ENCODE measurements around the gene WDR48. TPM values are rescaled to one million over a fixed set of nuclear protein-coding genes. Genes with fewer than 3 reads are reported as not detected.

WDR48 gene
- total RNA-seq (2011; cell fraction: chromatin; rRNA removed; ENCODE audit: low replicate concordance) = 31.6 and 76.0 TPM in 2 replicates
- 13.0 and 16.8 TPM in 2 replicates for total RNA-seq (2011; cell fraction: nucleolus; rRNA removed)
- total RNA-seq (2011; cell fraction: nucleoplasm; rRNA removed) = 28.7 and 37.4 TPM in 2 replicates
- total RNA-seq (2014; rRNA removed) (22.1 and 26.6 TPM in 2 replicates), total RNA-seq (2014; rRNA removed; fragmentation: Illumina TruSeq; extraction: Trizol) (48.0 and 58.8 TPM in 2 replicates), total RNA-seq (2015; rRNA removed; fragmentation: Illumina TruSeq; extraction: Trizol) (34.4 and 38.1 TPM in 2 replicates), total RNA-seq (2021) (45.7 and 48.5 TPM in 2 replicates), polyA plus RNA-seq (2011; rRNA removed) (51.8 and 70.6 TPM in 2 replicates), polyA plus RNA-seq (2014; fragmentation: Illumina TruSeq; extraction: Trizol) (44.1 and 49.9 TPM in 2 replicates), polyA plus RNA-seq (2014; fragmentation: Nextera tagmentation; extraction: Ambion mirVana) (10 to 100 TPM; 27.0 to 49.2 TPM), polyA plus RNA-seq (2014; rRNA removed) (31.1 and 31.2 TPM in 2 replicates), polyA minus RNA-seq (2011; rRNA and poly(A)+ RNA removed) (113 and 118 TPM in 2 replicates), Bru-seq, nascent RNA (percentile 81 among the genes with signal in this experiment), BruChase-seq, experiment 1, labeled RNA remaining after a 2-hour chase (percentile 88 among the genes with signal in this experiment), BruChase-seq, experiment 2, labeled RNA remaining after a 6-hour chase (percentile 89 among the genes with signal in this experiment)
- polyA plus RNA-seq (2011; cell fraction: cytosol; rRNA removed) = 14.0 and 23.7 TPM in 2 replicates
- polyA plus RNA-seq (2011; cell fraction: nucleus; rRNA removed) = 35.7 and 44.4 TPM in 2 replicates
- 34.3 and 41.0 TPM in 2 replicates for polyA plus RNA-seq (2012)
- polyA minus RNA-seq (2011; cell fraction: cytosol; rRNA and poly(A)+ RNA removed) = 20.6 and 39.8 TPM in 2 replicates
- 30.3 and 38.9 TPM in 2 replicates for polyA minus RNA-seq (2011; cell fraction: nucleus; rRNA and poly(A)+ RNA removed)
- long read RNA-seq, experiment 1, transcript WDR48-201 (19 exons, 3,707 nt) = major isoform, 62 of 97 reads
- long read RNA-seq, experiment 1, partial matches to known transcripts = 9 of 97 reads
- long read RNA-seq, experiment 1, other reads (novel, unspliced or antisense) = 25 of 97 reads
- long read RNA-seq, experiment 2, transcript WDR48-201 (19 exons, 3,707 nt) = major isoform, 8 of 33 reads
- long read RNA-seq, experiment 2, partial matches to known transcripts = 6 of 33 reads
- long read RNA-seq, experiment 2, other reads (novel, unspliced or antisense) = 19 of 33 reads
- long read RNA-seq, experiment 3, transcript WDR48-201 (19 exons, 3,707 nt) = major isoform, 10 of 25 reads
- long read RNA-seq, experiment 3, partial matches to known transcripts = 12 of 25 reads
- long read RNA-seq, experiment 3, other reads (novel, unspliced or antisense) = 3 of 25 reads

DNA sequence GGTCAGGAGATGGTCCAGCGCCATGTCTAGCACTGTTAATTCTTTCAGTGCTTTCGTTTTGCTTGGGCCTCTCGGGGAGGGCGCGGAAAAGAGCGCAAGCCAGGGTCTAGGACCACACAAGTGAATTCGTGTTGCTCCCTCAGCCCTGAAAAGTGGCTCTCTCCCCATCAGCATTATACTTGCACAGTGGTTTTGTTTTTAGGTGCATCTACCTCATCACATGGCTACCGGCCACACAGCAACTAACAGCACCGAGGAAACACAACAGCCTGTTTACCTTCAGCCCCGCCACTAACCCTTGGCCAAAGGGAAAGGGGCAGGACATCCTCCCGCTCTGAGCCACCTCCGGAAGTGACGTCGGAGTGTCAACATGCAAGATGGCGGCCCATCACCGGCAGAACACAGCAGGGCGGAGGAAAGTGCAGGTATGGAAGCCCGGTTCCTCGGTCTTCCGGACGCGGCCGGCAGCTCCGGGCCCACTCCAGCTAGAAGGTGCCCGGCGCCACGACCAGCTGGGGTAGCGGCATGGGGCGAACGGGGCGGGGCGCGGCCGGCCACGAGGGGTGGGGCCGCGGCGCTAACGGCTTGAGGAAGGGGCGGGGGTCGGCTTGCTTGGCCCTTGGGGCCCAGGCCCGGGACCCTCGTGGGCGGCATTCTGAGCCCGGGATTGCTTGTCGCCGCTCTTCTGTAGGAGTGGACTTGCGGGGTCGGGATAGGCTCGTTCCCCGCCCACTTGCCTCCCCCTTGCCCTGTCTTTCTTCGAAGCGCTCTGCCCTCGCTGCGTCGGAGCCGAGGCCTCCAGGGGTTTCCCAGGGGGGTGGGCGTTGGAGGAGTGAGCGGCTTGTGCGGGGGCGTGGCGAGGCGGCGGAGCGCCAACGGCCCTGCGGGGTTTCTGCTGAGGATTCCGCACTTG lies at the start of gene WDR48, which contains the start of gene SCN11A:
TSS of gene WDR48 (plus strand) at position 368 of the 913 bp plus-strand sequence. CDS start at position 378, 10 bp downstream.
TSS of gene SCN11A (minus strand) at position 296 of the 913 bp plus-strand sequence. CDS start 101,582 bp downstream, outside the sequence.
- Histone ChIP-seq H3K36me3 (ENCODE audit: control insufficient read depth, insufficient read depth, low read length) (no peaks in the 10 kb centered on the region), H2AFZ (ENCODE audit: low read depth, low read length) (peak within 1 kb of the TSS; percentile 98), H3K9ac (ENCODE audit: insufficient read depth in 1 of 2, low read depth in 2 of 2, low read length in 2 of 2) (peak within 1 kb of the TSS; percentile 69 to 96), H3K9me1 (ENCODE audit: control insufficient read depth, insufficient read depth, low read length) (no peaks in the 10 kb centered on the region), H3K4me3 (peak within 1 kb of the TSS; percentile 90), H3K27ac (ENCODE audit: extremely low read depth, low read depth, low read length) (peak within 1 kb of the TSS; percentile 88), H3K79me2 (ENCODE audit: control insufficient read depth, insufficient read depth, low read length) (peaks cover 43% of the 10 kb centered on the region), H3K9me3 (replicated peaks; ENCODE audit: control insufficient read depth, insufficient read depth, low read depth, low read length) (peaks cover 3% of the 10 kb centered on the region; the same call in 1 of the 2 replicates), H4K20me1 (replicated peaks; ENCODE audit: control insufficient read depth, insufficient read depth, low read length) (no peaks in the 10 kb centered on the region), H3K4me2 (ENCODE audit: insufficient read depth, low read length) (peak within 1 kb of the TSS; percentile 99), H3K27me3 (ENCODE audit: control insufficient read depth in 2 of 2, insufficient read depth in 2 of 2, low read length in 2 of 2) (no peaks in the 10 kb centered on the region), H3K4me1 (replicated peaks in 1 of 2; ENCODE audit: control insufficient read depth in 2 of 2, insufficient read depth in 2 of 2, low read length in 2 of 2) (peaks cover 5 to 9% of the 10 kb centered on the region in 2 experiments; a peak in 4 of 5 replicates)
- in situ Hi-C loops (cut with MboI) = no loop called here
- POLR2A ChIA-PET = no interaction called here
- CTCF ChIA-PET (ENCODE audit: low intra/inter-chr PET ratio) = interaction anchor here (1.4 kb wide), 1 partner anchor 21 kb away, joined by 3 read pairs; no protein-coding TSS in a partner anchor
- ATAC-seq (peak; percentile 99), FAIRE-seq (peak; percentile 99), DNase-seq (ENCODE audit: extremely low read depth in 1 of 4, low spot score in 3 of 4) (peak; percentile 91 to 98 (median 92))
- intact Hi-C loops (cut with micrococcal nuclease) = no loop called here
- WGBS (ENCODE audit: insufficient coverage, low coverage, missing lambda C conversion rate) = 7% methylated on average over 47 of the region's 68 CpGs
- no TSS peak for BruUV-seq (replicated peaks)
- TF ChIP-seq CBX5 (IDR thresholded peaks at IDR 0.05; ENCODE audit: borderline replicate concordance, low read depth) (peak; percentile 23; the same call in 1 of the 2 replicates), ZNF764 (CRISPR knock-in tag; IDR thresholded peaks at IDR 0.05; ENCODE audit: low read depth) (no peak), ZNF57 (CRISPR knock-in tag; IDR thresholded peaks at IDR 0.05) (0 out of 2 replicates have a peak, but pooled peaks have one; percentile 49), POLR2AphosphoS5 (IDR thresholded peaks at IDR 0.05; ENCODE audit: control insufficient read depth, insufficient read depth, low read depth, low read length) (peak; percentile 92), ZNF586 (CRISPR knock-in tag; conservative IDR thresholded peaks at IDR 0.05) (no peak), ZNF561 (CRISPR knock-in tag; conservative IDR thresholded peaks at IDR 0.05) (no peak), GATA2 (CRISPR knock-in tag; IDR thresholded peaks at IDR 0.05) (no peak), CREBBP (IDR thresholded peaks at IDR 0.05; ENCODE audit: low read depth, low read length) (no peak), SP2 (IDR thresholded peaks at IDR 0.05; ENCODE audit: extremely low read depth, low read depth, low read length, poor library complexity, severe bottlenecking) (peak; percentile 27), BMI1 (IDR thresholded peaks at IDR 0.05; ENCODE audit: low read length) (no peak), FOXK1 (CRISPR knock-in tag; IDR thresholded peaks at IDR 0.05; ENCODE audit: borderline replicate concordance) (peak; percentile 100)
- TF ChIP-seq, protein P1, sequence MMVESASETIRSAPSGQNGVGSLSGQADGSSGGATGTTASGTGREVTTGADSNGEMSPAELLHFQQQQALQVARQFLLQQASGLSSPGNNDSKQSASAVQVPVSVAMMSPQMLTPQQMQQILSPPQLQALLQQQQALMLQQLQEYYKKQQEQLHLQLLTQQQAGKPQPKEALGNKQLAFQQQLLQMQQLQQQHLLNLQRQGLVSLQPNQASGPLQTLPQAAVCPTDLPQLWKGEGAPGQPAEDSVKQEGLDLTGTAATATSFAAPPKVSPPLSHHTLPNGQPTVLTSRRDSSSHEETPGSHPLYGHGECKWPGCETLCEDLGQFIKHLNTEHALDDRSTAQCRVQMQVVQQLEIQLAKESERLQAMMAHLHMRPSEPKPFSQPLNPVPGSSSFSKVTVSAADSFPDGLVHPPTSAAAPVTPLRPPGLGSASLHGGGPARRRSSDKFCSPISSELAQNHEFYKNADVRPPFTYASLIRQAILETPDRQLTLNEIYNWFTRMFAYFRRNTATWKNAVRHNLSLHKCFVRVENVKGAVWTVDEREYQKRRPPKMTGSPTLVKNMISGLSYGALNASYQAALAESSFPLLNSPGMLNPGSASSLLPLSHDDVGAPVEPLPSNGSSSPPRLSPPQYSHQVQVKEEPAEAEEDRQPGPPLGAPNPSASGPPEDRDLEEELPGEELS (CRISPR knock-in tag; IDR thresholded peaks at IDR 0.05; ENCODE audit: borderline replicate concordance) = peak; percentile 92
